ENCODE data around the gene TANC1.

TANC1 gene

DNA sequence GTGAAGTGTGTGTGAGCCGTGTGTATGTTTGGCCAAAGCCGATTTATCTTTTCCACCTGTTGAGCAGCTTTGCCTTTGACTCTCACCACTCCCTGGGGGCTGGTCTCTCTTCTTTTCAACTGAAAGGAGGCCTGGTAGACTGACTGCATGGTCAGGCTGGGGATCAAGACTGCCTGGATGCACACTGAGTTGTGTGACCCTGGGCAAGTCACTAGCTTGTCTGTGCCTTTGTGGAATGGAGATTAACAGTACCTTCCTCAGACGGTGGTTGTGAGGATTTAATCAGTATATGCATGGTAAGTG, 85.5 kb downstream of the TANC1 start:
- no peak overlapping the region for H2AK5ac ChIP-seq (ENCODE audit: low read depth, low read length)
- H2AFZ ChIP-seq (ENCODE audit: low read length): no peak overlapping the region
- no peak overlapping the region for H3K9ac ChIP-seq (ENCODE audit: low read depth, low read length, poor library complexity)
- WGBS, 2 donors (ENCODE audit: extremely low coverage in 2 of 2, insufficient read length in 2 of 2, insufficient replicate concordance in 1 of 2): no CpG with 5 or more reads among the region's 3 CpGs
- H3K4me1 ChIP-seq (ENCODE audit: control insufficient read depth in 2 of 2, insufficient read depth in 1 of 2, low read depth in 1 of 2, low read length in 2 of 2): peaks cover 0 to 4% of the 10 kb centered on the region in 2 donors
- H3K18ac ChIP-seq (ENCODE audit: low read length): no peak overlapping the region
- no peak for DNase-seq (ENCODE audit: low spot score)
- no peak overlapping the region for H2BK120ac ChIP-seq (ENCODE audit: low read depth, low read length)
- no peaks in the 10 kb centered on the region for H3K27me3 ChIP-seq (ENCODE audit: control insufficient read depth in 3 of 3, insufficient read depth in 3 of 3, low read depth in 1 of 3, low read length in 3 of 3)
- H3K79me1 ChIP-seq (ENCODE audit: low read depth, low read length): no peaks in the 10 kb centered on the region
- H3K23ac ChIP-seq (ENCODE audit: low read depth, low read length, poor library complexity): no peak overlapping the region
- H2BK15ac ChIP-seq (ENCODE audit: low read length): no peak overlapping the region
- H3K14ac ChIP-seq (ENCODE audit: low read length): no peak overlapping the region
- no peak overlapping the region for H3K4me3 ChIP-seq (ENCODE audit: low read length in 2 of 2)
- H2BK5ac ChIP-seq (ENCODE audit: low read length): no peak overlapping the region
- H4K91ac ChIP-seq (ENCODE audit: low read depth, low read length, poor library complexity): no peak overlapping the region
- no peaks in the 10 kb centered on the region for H3K9me3 ChIP-seq (replicated peaks in 1 of 2; ENCODE audit: control insufficient read depth in 2 of 2, insufficient read depth in 1 of 2, low read depth in 1 of 2, low read length in 2 of 2)
- H3K36me3 ChIP-seq (replicated peaks in 1 of 2; ENCODE audit: control insufficient read depth in 2 of 2, insufficient read depth in 2 of 2, low read length in 2 of 2): no peaks in the 10 kb centered on the region
- no peak overlapping the region for H3K4ac ChIP-seq (ENCODE audit: low read length)
- no peak overlapping the region for H3K4me2 ChIP-seq (ENCODE audit: insufficient read depth, low read length, poor library complexity, severe bottlenecking)
- H4K8ac ChIP-seq (ENCODE audit: low read depth, low read length): no peak overlapping the region
- no peak overlapping the region for H2BK12ac ChIP-seq (ENCODE audit: low read length)
- no peak overlapping the region for H3K27ac ChIP-seq (replicated peaks; ENCODE audit: low read length)

DNA sequence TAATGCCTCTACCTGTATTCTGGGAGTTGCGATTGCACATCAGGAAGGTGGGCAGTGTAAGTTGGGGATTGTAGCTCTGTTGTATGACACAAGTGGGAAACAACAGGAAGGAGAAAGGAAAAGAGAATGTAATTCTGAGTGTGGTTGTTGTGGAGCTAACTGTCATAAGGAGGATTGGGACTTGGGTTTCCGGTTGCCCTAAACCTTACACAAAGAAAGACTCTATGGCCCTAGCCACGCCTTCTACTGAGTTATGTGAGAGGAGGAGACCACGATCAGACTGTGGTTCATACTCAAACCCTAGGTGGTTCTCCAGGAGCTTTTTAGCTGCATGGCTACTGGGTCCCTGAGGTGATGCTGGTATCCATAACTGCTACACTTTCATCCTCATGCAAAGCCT, 86.5 kb downstream of the TANC1 start:
- Histone ChIP-seq H3K79me1 (ENCODE audit: low read depth, low read length) (no peaks in the 10 kb centered on the region), H3K4me3 (ENCODE audit: low read length in 2 of 2) (no peak overlapping the region), H2BK12ac (ENCODE audit: low read length) (no peak overlapping the region), H3K23ac (ENCODE audit: low read depth, low read length, poor library complexity) (no peak overlapping the region), H3K36me3 (replicated peaks in 1 of 2; ENCODE audit: control insufficient read depth in 2 of 2, insufficient read depth in 2 of 2, low read length in 2 of 2) (no peaks in the 10 kb centered on the region), H3K27ac (replicated peaks; ENCODE audit: low read length) (no peak overlapping the region), H3K4ac (ENCODE audit: low read length) (no peak overlapping the region), H3K9me3 (replicated peaks in 1 of 2; ENCODE audit: control insufficient read depth in 2 of 2, insufficient read depth in 1 of 2, low read depth in 1 of 2, low read length in 2 of 2) (no peaks in the 10 kb centered on the region), H2BK15ac (ENCODE audit: low read length) (no peak overlapping the region), H3K18ac (ENCODE audit: low read length) (no peak overlapping the region), H3K14ac (ENCODE audit: low read length) (no peak overlapping the region), H3K4me2 (ENCODE audit: insufficient read depth, low read length, poor library complexity, severe bottlenecking) (no peak overlapping the region), H2BK5ac (ENCODE audit: low read length) (no peak overlapping the region), H3K27me3 (ENCODE audit: control insufficient read depth in 3 of 3, insufficient read depth in 3 of 3, low read depth in 1 of 3, low read length in 3 of 3) (no peaks in the 10 kb centered on the region), H4K91ac (ENCODE audit: low read depth, low read length, poor library complexity) (no peak overlapping the region), H4K8ac (ENCODE audit: low read depth, low read length) (no peak overlapping the region), H2BK120ac (ENCODE audit: low read depth, low read length) (no peak overlapping the region), H3K4me1 (ENCODE audit: control insufficient read depth in 2 of 2, insufficient read depth in 1 of 2, low read depth in 1 of 2, low read length in 2 of 2) (peaks cover 0 to 4% of the 10 kb centered on the region in 2 donors), H2AK5ac (ENCODE audit: low read depth, low read length) (no peak overlapping the region), H3K9ac (ENCODE audit: low read depth, low read length, poor library complexity) (no peak overlapping the region), H2AFZ (ENCODE audit: low read length) (no peak overlapping the region)
- no peak for DNase-seq (ENCODE audit: low spot score)
- WGBS, 2 donors (ENCODE audit: extremely low coverage in 2 of 2, insufficient read length in 2 of 2, insufficient replicate concordance in 1 of 2): no CpG with 5 or more reads among the region's 4 CpGs

DNA sequence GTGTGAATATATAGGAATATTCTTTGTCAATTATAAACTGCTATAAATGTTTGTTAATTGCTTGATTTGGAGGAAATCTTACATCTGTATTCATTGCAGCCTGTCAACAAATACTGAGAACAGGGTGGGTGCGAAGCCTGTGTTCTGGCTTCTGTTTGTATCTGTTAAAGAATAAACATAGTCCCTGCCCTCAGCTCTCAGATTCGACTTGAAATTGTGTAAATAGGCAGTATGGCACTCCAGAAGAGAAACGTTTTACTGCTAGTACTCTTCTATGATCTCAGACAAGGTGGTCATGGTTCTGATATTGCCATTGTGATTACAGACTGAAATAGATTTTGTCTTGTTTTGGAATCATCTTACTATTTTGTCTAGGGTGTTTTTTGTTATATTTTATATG, 92.1 kb downstream of the TANC1 start:
- Histone ChIP-seq H3K4me2 (ENCODE audit: insufficient read depth, low read length, poor library complexity, severe bottlenecking) (no peak overlapping the region), H2BK12ac (ENCODE audit: low read length) (no peak overlapping the region), H2BK120ac (ENCODE audit: low read depth, low read length) (no peak overlapping the region), H4K8ac (ENCODE audit: low read depth, low read length) (no peak overlapping the region), H3K23ac (ENCODE audit: low read depth, low read length, poor library complexity) (no peak overlapping the region), H3K79me1 (ENCODE audit: low read depth, low read length) (no peaks in the 10 kb centered on the region), H3K4ac (ENCODE audit: low read length) (no peak overlapping the region), H3K9me3 (replicated peaks in 1 of 2; ENCODE audit: control insufficient read depth in 2 of 2, insufficient read depth in 1 of 2, low read depth in 1 of 2, low read length in 2 of 2) (no peaks in the 10 kb centered on the region), H3K4me1 (ENCODE audit: control insufficient read depth in 2 of 2, insufficient read depth in 1 of 2, low read depth in 1 of 2, low read length in 2 of 2) (peaks cover 12 to 13% of the 10 kb centered on the region in 2 donors), H3K18ac (ENCODE audit: low read length) (no peak overlapping the region), H3K14ac (ENCODE audit: low read length) (no peak overlapping the region), H3K27me3 (ENCODE audit: control insufficient read depth in 3 of 3, insufficient read depth in 3 of 3, low read depth in 1 of 3, low read length in 3 of 3) (peaks cover 0 to 3% (median 0%) of the 10 kb centered on the region in 3 experiments), H3K9ac (ENCODE audit: low read depth, low read length, poor library complexity) (no peak overlapping the region), H2BK15ac (ENCODE audit: low read length) (no peak overlapping the region), H4K91ac (ENCODE audit: low read depth, low read length, poor library complexity) (no peak overlapping the region), H3K36me3 (replicated peaks in 1 of 2; ENCODE audit: control insufficient read depth in 2 of 2, insufficient read depth in 2 of 2, low read length in 2 of 2) (peaks cover 0 to 3% of the 10 kb centered on the region in 2 donors), H2AK5ac (ENCODE audit: low read depth, low read length) (no peak overlapping the region), H3K27ac (replicated peaks; ENCODE audit: low read length) (no peak overlapping the region), H2BK5ac (ENCODE audit: low read length) (no peak overlapping the region), H2AFZ (ENCODE audit: low read length) (no peak overlapping the region), H3K4me3 (ENCODE audit: low read length in 2 of 2) (no peak overlapping the region)
- no peak for DNase-seq (ENCODE audit: low spot score)
- no CpG with 5 or more reads among the region's 3 CpGs for WGBS, 2 donors (ENCODE audit: extremely low coverage in 2 of 2, insufficient read length in 2 of 2, insufficient replicate concordance in 1 of 2)

DNA sequence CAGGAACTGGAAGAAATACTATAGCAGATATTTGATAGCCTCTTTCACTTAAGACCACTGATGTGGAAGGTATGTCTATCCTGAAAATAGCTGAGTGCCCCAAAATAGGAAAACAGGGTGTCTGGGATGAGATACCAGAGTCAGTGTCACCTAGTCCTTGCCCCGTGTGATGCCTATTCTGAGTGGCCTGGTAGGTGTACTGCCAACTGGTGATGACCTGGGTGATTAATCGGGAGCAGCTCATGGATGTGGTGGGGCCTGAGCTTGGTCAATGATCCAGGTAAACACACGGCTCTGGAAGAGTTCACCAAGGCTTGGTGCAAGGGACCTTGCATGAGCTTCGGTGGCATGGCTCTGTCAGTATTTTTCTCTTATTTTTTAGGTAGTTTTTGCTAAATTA, 95.2 kb downstream of the TANC1 start:
- H3K9me3 ChIP-seq (replicated peaks in 1 of 2; ENCODE audit: control insufficient read depth in 2 of 2, insufficient read depth in 1 of 2, low read depth in 1 of 2, low read length in 2 of 2): no peaks in the 10 kb centered on the region
- no peak overlapping the region for H3K9ac ChIP-seq (ENCODE audit: low read depth, low read length, poor library complexity)
- no peak overlapping the region for H2AFZ ChIP-seq (ENCODE audit: low read length)
- H2AK5ac ChIP-seq (ENCODE audit: low read depth, low read length): no peak overlapping the region
- no peak for DNase-seq (ENCODE audit: low spot score)
- no peak overlapping the region for H3K14ac ChIP-seq (ENCODE audit: low read length)
- no peak overlapping the region for H3K4me3 ChIP-seq (ENCODE audit: low read length in 2 of 2)
- no peak overlapping the region for H4K91ac ChIP-seq (ENCODE audit: low read depth, low read length, poor library complexity)
- H3K18ac ChIP-seq (ENCODE audit: low read length): no peak overlapping the region
- no peak overlapping the region for H3K4me2 ChIP-seq (ENCODE audit: insufficient read depth, low read length, poor library complexity, severe bottlenecking)
- no peak overlapping the region for H2BK120ac ChIP-seq (ENCODE audit: low read depth, low read length)
- no peak overlapping the region for H2BK15ac ChIP-seq (ENCODE audit: low read length)
- H3K4ac ChIP-seq (ENCODE audit: low read length): no peak overlapping the region
- H3K23ac ChIP-seq (ENCODE audit: low read depth, low read length, poor library complexity): no peak overlapping the region
- H2BK12ac ChIP-seq (ENCODE audit: low read length): no peak overlapping the region
- peaks cover 0 to 15% of the 10 kb centered on the region in 2 donors for H3K36me3 ChIP-seq (replicated peaks in 1 of 2; ENCODE audit: control insufficient read depth in 2 of 2, insufficient read depth in 2 of 2, low read length in 2 of 2)
- H2BK5ac ChIP-seq (ENCODE audit: low read length): no peak overlapping the region
- no peaks in the 10 kb centered on the region for H3K79me1 ChIP-seq (ENCODE audit: low read depth, low read length)
- WGBS, 2 donors (ENCODE audit: extremely low coverage in 2 of 2, insufficient read length in 2 of 2, insufficient replicate concordance in 1 of 2): no CpG with 5 or more reads among the region's 4 CpGs
- H3K4me1 ChIP-seq (ENCODE audit: control insufficient read depth in 2 of 2, insufficient read depth in 1 of 2, low read depth in 1 of 2, low read length in 2 of 2): peaks cover 13 to 14% of the 10 kb centered on the region in 2 donors
- no peak overlapping the region for H4K8ac ChIP-seq (ENCODE audit: low read depth, low read length)
- H3K27me3 ChIP-seq (ENCODE audit: control insufficient read depth in 3 of 3, insufficient read depth in 3 of 3, low read depth in 1 of 3, low read length in 3 of 3): peaks cover 0 to 3% (median 0%) of the 10 kb centered on the region in 3 experiments
- H3K27ac ChIP-seq (replicated peaks; ENCODE audit: low read length): no peak overlapping the region
